GM21390 (cell line): ENCODE results near the gene KCNAB2.

Source experiments
- ATAC-seq: cut with Tn5 transposase; IDR thresholded peaks from one replicate; pipeline ENCODE4 v1.9.1; 2021; ENCODE audit not compliant: unreplicated experiment

KCNAB2 gene

DNA sequence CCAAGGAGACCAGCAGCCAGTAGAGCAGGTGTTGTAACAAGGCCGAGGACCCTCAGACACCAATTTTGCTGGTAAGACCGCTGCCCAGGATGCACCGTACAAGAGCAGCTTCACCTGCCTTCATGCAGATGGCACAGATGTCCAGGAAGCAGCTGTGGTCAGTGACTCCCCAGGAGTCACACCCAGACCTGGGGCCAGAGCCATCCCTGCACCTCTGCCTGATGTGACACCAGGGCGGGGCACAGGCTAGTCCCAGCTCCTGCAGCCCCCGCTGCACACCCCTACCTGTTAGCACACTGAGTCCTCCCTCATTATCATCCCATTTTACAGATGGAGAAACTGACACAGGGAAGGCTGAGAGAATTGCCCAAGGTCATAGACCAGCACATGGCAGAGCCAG is 16.3 kb upstream of the KCNAB2 start:
- no peak for ATAC-seq

DNA sequence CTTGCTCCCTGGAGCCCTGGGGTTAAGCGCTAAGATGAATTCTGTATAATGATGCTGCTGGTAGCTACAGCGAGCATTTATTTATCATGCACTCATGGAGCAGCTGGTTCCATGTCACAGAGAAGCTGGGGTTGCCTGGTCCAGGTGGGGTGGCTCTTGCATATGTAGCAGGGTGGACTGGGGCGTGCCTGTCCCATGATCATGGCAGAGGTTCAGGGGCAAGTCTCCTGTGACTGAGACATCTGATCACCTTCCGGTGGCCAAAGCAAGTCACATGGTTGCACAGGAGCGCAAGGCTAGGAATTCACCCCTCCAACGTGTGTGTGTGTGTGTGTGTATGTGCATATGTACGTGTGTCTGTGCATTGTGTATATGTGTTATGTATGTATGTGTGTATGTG is 15.6 kb upstream of the KCNAB2 start:
- ATAC-seq, result no peak

DNA sequence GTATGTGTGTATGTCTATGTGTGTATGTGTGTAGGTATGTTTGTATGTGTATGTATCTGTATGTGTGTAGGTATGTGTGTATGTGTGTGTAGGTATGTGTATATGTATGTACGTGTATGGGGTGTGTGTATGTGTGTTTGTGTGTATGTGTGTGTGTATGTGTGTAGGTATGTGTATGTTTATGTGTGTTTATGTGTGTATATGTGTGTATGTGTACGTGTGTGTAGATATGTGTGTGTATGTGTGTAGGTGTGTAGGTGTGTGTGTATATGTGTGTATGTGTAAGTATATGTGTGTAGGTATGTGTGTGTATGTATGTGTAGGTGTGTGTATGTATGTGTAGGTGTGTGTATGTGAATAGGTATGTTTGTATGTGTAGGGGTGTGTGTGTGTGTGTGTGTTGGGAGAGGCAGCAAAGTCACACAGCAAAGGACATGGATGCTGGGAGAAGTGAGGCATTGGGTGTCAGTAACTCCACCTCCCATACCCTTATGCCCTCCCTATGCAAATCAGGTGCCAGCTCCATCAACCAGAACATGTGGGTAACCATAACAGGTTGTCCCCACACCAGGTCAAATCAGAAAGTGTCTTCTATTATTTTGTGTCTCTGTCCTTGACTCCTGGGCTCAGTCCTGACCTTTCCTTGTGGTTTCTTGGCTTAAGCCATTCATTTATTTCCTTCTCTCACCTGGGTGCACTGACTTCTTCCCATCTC is 15.0 kb upstream of the KCNAB2 start:
- ATAC-seq, result no peak

DNA sequence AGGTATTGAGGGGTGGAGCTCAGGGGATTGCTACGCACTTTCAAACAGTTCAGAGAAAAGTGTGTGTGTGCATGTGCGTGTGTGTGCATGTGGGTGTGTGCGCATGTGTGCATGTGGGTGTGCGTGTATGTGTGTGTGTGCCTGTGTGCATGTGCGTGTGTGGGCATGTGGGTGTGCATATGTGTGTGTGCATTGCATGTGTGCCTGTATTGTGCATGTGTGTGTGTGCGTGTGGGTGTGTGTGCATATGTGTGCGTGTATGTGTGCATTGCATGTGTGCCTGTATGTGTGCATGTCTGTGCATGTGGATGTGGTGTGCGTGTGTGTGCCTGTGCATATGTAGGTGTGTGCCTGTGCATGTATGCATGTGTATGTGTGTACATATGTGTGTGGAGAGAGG is 12.6 kb upstream of the KCNAB2 start:
- no peak for ATAC-seq

DNA sequence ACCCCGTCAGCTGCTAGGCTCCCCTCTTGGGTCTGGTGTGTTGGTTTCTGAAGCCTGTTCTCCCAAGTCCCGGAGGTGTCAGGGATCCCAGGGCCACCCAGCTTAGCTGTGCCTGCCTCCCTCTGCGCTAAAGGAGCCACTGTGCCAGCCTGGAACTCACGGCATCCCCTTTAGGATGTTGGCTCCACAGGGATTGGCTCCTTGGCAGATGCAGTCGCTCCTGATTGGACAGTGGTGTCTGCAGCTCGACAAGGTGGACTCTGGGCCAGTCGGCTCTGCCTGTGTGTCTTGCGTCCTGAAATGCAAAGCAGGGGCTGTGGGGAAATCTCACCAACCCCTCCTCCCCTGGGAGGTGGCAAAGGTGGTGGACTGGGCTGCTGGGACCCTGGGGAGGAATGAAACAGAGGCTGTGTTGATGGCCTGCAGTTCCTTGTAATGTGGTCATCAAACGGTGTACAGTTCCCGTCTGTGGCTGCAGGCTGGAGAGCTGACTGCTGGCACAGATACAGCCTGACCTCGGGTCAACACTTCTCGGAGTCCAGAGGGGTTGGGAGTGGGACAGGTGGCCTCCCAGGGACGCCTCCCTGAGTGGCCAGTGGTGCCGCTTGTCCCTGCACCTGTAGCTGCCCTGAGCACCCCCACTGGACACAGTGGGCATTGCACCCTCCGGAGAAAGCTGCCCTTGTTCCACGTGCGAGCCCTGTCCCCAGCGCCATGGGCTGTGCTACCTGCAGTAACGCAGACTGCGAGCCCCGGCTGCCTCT is 11.5 kb upstream of the KCNAB2 start:
- no peak for ATAC-seq

DNA sequence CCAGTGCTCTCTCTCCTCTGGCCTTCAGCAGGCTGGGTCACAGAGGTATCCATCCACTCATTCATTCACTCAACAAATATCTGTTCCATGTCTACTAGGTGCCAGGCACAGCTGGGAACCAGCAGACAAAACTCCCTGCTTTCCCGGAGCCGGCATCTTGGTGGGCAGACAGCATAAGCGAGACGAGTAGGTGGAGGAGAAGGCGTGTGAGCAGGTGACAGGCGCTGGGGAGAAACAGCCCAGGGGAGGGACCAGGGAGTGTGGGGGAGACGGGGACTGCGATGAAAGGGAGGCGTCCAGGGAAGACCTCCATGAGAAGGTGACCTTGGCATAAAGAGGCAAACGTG is 11.0 kb upstream of the KCNAB2 start:
- no peak for ATAC-seq

DNA sequence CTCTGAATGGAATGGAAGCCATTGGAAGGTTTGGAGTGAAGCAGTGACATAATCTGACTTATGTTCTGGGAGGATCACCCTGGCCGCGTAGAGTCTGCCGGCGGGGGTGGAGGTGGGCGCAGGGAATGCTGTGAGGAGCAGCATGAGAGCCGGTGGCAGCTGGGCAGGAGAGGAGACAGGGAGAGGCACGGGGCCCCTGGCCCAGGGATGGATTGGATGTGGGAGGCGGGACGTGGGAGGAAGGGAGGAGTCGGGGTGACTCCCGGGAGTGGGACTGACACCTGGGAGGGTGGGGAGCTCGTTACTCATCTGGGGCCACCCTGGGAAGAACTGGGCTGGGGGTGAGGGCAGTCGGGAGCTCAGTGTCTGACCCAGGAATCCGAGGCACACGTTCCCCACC is 10.4 kb upstream of the KCNAB2 start:
- no peak for ATAC-seq

DNA sequence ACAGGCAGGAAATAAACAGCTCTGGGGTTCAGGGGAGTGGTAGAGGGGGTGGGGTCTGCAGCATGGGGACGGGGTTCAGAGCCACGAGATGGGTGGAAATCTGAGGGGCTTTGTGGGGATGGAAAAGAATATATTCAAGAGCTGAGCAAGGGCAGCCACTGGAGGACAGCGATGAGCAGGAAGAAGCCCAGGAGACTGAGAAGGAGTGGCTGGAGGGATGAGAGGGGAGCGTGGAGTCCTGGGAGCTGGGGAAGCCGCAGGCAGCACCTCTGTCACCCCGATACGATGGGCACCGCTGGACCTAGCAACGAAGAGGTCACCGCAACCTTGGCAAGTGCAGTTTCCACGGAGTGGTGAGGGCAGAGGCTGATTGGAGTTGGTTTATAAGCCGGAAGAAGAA is 10.0 kb upstream of the KCNAB2 start:
- no peak for ATAC-seq

DNA sequence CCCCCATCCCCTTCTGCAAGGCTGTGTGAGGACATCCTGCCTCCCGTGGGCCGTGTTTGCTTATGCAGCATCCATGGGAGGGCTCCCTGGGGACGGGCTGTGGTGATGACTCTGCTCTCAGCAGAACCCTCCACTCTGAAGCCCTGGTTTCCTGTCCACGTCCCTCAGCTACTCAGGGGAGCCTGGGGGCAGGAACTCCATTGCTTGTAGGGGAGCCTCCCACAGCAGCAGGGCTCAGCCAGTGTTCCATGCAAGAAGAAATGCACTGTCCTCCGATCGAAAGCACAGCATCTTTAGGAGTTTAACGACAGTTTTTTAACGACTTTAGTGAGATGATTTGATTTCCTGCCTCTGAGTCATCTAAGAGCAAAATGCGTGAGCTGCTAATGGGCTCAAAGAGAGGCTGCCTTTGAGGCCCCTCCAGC is 8.3 kb upstream of the KCNAB2 start:
- ATAC-seq, result peak; percentile 69

DNA sequence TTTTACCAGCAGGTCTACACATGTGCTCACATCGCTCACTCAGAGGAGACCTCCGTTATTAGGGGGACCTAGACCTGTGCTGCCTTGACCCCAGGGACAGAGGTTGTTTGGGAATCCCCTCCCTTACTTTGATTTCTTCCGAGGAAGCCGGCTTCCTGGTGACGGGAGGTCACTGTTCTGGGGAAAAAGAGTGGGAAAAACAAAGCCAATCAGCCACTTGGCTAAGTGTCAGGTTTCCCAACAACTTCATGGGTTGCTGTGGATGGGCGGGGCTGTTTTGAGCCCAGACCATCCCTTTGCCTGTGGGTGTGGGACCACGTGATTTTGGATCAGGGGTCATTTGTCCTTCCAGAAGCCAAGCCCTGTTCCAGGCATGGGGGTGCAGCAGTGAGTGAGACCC is 7.1 kb upstream of the KCNAB2 start:
- ATAC-seq, result no peak

DNA sequence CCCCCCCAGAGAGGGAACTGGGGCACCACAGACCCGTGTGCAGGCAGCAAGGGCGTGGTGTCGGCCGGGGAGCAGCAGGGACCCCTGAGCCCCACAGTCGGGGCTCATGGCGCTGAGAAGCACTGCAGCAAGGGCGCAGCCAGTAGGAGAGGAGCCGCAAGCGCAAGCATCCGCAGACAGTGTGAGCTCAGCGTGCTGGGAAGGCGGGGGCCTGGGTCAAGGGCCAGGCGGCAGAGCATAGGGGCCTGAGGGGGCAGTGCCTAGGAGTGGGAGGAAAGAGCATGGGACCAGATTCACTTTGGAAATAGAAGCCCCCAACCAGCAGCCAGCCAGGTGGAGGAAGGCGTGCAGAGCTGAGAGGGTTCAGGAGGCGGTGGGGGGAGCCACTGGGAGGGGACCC is 6.7 kb upstream of the KCNAB2 start:
- ATAC-seq, result no peak

DNA sequence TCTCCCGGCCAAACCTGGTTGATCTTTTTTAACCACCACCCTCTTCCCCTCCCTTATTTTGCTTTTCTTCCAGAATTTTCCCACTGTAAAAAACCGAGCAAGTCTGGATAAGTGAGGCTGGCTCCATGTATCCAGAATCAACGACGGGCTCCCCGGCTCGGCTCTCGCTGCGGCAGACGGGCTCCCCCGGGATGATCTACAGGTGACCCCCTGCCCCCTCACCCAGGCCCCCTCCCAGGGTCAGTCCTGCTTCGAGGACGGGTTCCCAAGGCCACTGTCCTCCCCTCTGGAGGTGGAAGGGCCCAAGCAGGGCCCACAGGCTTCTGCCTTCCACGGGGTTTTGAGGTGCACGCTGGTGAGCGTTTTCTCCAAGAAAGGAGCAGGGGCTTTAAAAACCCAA is 5.2 kb upstream of the KCNAB2 start:
- ATAC-seq, result no peak

DNA sequence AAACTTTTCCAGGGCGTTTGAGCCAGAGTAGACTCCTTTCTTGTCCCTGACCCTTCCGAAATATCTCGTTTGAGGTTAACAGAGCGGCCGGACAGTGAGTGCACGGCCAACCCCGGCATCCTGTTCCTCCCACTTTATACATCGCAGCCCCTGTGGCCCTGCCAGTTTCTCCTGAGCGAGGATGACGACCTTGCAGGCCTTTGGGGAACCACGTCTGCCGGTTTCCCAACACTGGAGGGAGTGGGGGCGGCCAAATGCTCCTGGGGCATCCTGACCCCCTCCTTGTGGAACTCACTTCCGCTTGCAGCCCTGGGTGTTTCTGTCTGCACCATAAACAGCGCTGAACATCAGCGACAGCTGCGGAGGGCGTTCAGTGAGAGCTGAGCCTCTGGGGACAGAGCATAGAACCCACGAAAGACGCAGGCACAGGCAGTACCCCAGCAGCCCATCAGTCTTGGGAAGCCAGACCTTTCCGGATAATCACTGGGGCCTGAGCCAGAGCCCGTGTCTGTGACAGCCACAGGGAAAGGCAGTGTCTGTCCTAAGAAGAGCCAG is 4.8 kb upstream of the KCNAB2 start:
- no peak for ATAC-seq

DNA sequence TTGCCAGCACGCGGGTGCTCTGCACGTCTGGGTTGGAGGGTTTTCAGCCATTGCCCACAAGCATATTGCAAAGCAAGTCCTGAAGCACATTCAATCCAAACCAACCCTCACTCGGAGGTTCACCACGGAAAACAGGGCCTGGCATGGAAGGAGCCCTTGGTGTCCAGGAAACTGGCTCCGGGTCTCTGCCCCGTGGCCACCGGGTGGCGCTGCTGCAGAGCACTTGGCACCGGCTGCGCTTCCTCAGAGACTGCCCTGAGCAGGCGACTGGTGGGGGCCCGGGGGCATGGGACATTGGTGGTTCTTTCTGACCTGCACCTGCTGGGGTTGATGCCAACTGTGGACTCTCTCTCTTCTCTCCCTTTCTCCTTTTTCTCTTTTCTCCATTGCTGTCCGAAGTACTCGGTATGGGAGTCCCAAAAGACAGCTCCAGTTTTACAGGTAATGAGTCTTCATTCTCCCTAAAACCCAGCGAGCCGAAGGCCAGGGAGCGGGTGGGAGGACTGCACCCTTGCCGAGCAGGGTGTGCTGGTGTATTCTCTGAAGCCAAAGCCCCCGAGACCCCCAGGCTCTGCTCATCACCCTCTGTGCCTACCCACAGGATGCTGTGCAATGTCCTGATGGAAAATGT is 4.1 kb upstream of the KCNAB2 start:
- no peak for ATAC-seq

DNA sequence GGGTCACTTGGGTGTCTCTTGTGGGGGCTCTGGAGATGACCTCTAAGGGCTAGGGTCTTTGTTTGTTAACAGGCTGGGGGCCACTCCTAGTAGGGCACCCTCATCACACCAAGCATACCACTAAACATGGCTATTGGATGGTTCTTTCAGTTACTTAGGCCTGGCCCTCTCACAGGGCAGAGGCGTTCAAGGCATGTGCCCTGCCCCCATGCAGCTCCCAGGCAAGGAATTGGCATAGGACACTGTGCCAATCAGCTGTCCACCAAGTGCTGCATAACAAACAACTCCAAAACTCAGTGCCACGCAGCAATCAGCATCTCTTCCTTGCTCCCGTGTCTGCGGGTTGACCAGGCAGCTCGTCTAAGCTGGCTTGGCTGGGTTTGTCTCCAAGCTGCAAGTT is 2.1 kb upstream of the KCNAB2 start:
- ATAC-seq, result no peak

DNA sequence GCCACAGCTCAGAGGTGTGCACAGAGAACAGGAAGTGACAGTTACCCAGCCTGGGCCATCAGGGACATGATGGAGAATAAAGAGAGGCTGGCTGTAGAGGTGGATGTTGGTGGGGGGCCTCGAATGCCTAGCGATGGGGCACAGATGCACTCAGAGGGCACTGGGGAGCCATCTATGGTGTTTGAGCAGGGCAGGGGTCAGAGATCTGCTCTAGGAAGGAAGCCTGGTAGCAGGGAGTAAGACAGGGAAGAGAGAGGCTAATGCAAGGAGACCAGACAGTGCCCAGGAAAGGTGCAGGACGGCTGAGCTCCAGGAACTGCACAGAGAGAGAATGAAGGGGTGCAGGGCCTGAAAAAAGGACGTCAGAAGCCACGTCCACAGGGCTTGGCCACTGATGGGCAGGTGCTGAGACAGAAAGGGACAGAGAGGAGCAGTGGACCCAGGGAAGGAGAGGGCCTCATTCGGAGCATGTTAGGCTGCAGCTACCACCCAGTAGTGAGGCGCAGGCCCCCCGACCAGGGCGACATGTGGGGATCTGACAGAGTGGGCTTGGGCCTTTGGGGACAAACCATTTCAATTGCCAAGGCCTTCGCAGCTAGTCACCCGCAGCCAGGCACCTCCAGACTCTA is 1.1 kb upstream of the KCNAB2 start:
- no peak for ATAC-seq

DNA sequence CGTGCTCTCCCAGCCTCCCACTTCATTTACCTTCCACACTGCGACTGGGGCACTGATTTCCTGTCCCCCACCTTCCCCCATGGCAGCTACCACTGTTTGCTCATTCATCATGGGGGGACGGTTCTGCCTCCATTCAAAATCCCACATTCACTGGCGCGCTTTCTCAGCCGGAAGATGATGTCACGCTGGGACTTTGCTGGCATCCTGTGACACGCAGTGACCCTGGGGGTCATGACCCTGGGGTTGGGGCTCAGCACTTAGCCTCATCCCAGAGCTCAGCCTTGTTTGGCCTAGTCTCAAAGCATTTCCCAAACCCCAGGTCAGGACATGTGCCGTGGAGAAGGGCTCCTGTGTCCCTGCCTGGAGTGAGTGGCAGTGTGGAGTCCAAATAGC is 582 bp upstream of the KCNAB2 start:
- ATAC-seq, result no peak

DNA sequence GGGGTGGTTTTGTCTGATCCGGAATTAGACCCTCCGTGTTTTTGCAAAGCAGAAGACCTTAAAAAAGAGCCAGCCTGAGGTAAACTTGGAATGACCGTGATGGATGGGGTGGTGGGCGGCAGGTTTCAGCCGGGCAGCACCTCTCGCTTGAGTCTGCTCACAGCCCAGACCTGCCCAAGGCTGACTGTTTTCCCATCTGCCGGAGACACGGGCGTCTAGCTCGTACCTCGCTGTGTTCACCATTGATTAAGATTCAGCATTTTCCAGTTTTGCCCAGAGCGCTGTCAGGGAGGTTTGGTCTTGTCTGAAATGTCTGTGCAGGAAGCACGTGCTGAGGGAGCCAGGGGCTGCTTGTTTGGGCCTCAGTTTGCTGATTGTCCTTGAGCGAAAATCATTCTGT is 591 bp downstream of the KCNAB2 start:
- no peak for ATAC-seq

DNA sequence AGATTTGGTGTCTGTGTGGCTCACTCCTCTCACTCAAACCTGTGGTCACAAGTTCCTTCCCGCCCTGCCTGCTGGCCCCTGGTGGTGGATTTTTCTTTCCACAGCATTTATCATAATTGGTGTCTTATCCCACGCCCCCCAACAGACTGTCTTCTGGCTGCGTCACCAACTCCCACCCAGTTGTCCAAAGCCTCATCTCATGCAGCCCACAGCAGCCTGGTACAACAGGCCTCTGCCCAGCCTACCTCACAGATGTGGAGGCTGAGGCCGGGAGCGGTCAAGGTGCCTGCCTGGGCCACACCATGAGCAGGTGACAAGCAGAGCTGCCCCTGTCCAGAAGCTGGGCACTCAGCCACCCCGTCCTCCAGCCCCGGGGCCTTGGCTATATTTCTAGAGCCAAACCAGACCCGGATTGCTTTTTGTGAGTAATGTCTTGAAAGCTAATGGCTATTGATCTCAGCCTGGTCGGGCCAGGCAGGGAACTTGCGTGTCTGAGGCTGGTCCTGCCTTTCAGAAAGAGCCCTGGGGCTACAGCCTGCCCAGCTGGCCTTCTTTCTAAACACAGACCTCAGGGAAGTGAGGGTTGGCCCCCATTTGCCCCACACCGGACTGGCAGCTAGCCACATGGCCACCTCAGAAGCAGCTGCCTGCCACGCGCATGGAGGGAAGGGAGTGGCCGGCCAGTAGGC is 2.6 kb downstream of the KCNAB2 start:
- no peak for ATAC-seq

DNA sequence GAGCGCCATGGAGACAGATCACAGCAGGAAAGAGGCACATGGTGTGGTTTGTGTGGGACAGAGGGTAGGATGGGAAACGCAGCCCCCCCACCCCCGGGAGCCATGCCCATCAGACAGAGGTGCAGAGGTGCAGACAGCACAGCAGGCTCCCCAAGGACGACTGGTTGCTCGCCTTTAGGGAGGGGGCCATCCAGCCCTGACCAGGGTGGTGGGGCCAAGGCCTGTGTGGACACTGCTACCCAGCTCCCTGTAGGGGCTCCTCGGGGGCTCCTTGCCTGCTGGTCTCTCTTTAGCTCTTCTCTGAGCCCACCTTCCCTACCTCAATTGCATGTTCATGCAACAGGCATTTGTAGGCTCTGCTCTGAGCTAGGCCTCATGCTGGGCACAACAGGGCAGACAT is 3.7 kb downstream of the KCNAB2 start:
- no peak for ATAC-seq

DNA sequence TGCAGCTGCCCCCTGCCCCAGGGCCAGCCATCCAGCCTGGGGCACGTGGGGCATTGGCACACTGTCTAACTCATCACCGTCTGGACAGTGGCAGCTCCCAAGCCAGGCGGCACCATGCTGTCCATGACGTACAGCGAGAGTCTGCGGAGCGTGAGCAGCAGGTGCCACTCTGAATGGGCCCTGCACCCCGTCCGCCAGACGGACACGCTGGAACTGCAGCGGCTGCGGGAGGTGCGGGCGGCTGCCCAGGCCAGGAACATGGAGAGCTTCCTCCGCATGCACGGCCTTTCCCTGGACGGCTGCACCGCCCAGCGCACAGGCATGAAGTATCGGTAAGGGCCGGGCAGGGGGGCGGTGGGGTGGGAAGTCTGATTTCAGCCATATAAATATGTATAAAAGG is 5.7 kb downstream of the KCNAB2 start:
- ATAC-seq, result no peak
